Prostate gland (tissue), 2 donors: ENCODE measurements around the gene ADGRG1.

Source experiments
- POLR2AphosphoS5 ChIP-seq: sonication (generic); formaldehyde crosslinking; IDR thresholded peaks from one replicate; pipeline ENCODE4 v1.6.1; 2017; ENCODE audit warnings: antibody characterized with exemption
- TF ChIP-seq, protein P1 (sequence below), 4 experiments: fragments of 200-600 bp in 2 of 4; fragments of 450-650 bp in 2 of 4; sonication (generic) in 2 of 4; IDR thresholded peaks; 1 replicate in 3 of 4; 2 replicates in 1 of 4; pipeline ENCODE4 v1.5.1; 2016 to 2019; ENCODE audit warnings: antibody characterized with exemption in 4 of 4, mild to moderate bottlenecking in 2 of 4, moderate library complexity in 2 of 4

DNA sequence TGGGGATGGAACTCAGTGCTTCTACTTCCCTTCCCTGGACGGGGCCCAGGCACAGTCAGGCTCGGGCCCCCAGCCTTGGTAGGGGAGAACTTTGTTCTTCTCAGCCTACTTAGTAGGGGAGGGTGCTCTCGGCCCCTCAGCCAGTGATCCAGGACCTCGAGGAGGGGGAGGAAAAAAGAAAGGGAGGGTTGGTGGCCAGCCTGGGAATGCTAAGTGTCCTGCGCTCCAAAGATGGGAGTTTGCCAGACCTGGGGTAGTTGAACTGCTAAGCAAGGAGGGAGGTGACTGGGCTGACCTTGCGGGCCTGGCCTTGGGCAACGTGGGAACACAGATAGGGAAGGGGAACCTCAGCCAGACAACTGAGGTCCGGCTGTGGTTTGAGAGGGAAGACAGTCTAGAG, 12.2 kb downstream of the ADGRG1 start:
- TF ChIP-seq POLR2AphosphoS5: no peak
- TF ChIP-seq, protein P1, sequence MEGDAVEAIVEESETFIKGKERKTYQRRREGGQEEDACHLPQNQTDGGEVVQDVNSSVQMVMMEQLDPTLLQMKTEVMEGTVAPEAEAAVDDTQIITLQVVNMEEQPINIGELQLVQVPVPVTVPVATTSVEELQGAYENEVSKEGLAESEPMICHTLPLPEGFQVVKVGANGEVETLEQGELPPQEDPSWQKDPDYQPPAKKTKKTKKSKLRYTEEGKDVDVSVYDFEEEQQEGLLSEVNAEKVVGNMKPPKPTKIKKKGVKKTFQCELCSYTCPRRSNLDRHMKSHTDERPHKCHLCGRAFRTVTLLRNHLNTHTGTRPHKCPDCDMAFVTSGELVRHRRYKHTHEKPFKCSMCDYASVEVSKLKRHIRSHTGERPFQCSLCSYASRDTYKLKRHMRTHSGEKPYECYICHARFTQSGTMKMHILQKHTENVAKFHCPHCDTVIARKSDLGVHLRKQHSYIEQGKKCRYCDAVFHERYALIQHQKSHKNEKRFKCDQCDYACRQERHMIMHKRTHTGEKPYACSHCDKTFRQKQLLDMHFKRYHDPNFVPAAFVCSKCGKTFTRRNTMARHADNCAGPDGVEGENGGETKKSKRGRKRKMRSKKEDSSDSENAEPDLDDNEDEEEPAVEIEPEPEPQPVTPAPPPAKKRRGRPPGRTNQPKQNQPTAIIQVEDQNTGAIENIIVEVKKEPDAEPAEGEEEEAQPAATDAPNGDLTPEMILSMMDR (IDR thresholded peaks at IDR 0.05): no peak
